HG03342 (cell line): ENCODE results near the gene FBXO31.
"Not testable (repeated sequence)": the region's sequence is repeated elsewhere in the genome, so short reads cannot be mapped to it uniquely, and the experiment has no call there.

Experiments used
- ATAC-seq: cut with Tn5 transposase; IDR thresholded peaks from one replicate; pipeline ENCODE4 v1.9.1; 2021; ENCODE audit warnings: mild to moderate bottlenecking, moderate library complexity; ENCODE audit not compliant: unreplicated experiment

FBXO31 gene

GRCh38 chr16:87411375-87412271 lies 28.0 kb upstream of the FBXO31 start:
- no peak for ATAC-seq

- no peak for ATAC-seq
Measured at GRCh38 chr16:87410968-87411367, 27.4 kb upstream of the FBXO31 start.

GRCh38 chr16:87410530-87410929 lies 27.0 kb upstream of the FBXO31 start:
- no peak for ATAC-seq

GRCh38 chr16:87409781-87410180 lies 26.2 kb upstream of the FBXO31 start:
- no peak for ATAC-seq

- ATAC-seq, result no peak
Measured at GRCh38 chr16:87409153-87409552, 25.6 kb upstream of the FBXO31 start.

GRCh38 chr16:87407511-87408112 lies 24.0 kb upstream of the FBXO31 start:
- no peak for ATAC-seq

GRCh38 chr16:87406495-87407088 lies 23.0 kb upstream of the FBXO31 start:
- ATAC-seq, result no peak

GRCh38 chr16:87404764-87405625 lies 21.4 kb upstream of the FBXO31 start:
- no peak for ATAC-seq

- no peak for ATAC-seq
Measured at GRCh38 chr16:87395181-87395842, 11.7 kb upstream of the FBXO31 start.

GRCh38 chr16:87393680-87394055 lies 10.1 kb upstream of the FBXO31 start:
- ATAC-seq, result no peak

- ATAC-seq, result no peak
Measured at GRCh38 chr16:87392821-87393679, 9.5 kb upstream of the FBXO31 start.

GRCh38 chr16:87391950-87392820 lies 8.6 kb upstream of the FBXO31 start, which contains the start of gene MAP1LC3B:
Gene MAP1LC3B, plus strand, starts transcription at chr16:87392336. Its CDS starts 92 bp downstream, at chr16:87392428.
- ATAC-seq, result peak; percentile 61

- ATAC-seq, result no peak
Measured at GRCh38 chr16:87391324-87391949, 7.9 kb upstream of the FBXO31 start.

- ATAC-seq, result no peak
Measured at GRCh38 chr16:87390641-87391323, 7.2 kb upstream of the FBXO31 start.

- not testable (repeated sequence) for ATAC-seq
Measured at GRCh38 chr16:87389914-87390313, 6.3 kb upstream of the FBXO31 start.

GRCh38 chr16:87389245-87389644 lies 5.7 kb upstream of the FBXO31 start:
- no peak for ATAC-seq

- ATAC-seq, result no peak
Measured at GRCh38 chr16:87388818-87389134, 5.2 kb upstream of the FBXO31 start.
